Measurements from ENCODE around the gene TMCO4.

The TMCO4 gene

DNA sequence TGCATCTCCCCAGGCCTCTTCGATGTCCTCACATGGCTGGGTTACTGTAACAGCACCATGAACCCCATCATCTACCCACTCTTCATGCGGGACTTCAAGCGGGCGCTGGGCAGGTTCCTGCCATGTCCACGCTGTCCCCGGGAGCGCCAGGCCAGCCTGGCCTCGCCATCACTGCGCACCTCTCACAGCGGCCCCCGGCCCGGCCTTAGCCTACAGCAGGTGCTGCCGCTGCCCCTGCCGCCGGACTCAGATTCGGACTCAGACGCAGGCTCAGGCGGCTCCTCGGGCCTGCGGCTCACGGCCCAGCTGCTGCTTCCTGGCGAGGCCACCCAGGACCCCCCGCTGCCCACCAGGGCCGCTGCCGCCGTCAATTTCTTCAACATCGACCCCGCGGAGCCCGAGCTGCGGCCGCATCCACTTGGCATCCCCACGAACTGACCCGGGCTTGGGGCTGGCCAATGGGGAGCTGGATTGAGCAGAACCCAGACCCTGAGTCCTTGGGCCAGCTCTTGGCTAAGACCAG is 120.7 kb downstream of the TMCO4 start:
- TF ChIP-seq FOXP2 (optimal IDR thresholded peaks at IDR 0.05; ENCODE audit: borderline replicate concordance, extremely low read depth, extremely low read length, insufficient read depth) (no peak), SIN3A (IDR thresholded peaks at IDR 0.05; ENCODE audit: borderline replicate concordance, insufficient read depth, low read length) (no peak)

DNA sequence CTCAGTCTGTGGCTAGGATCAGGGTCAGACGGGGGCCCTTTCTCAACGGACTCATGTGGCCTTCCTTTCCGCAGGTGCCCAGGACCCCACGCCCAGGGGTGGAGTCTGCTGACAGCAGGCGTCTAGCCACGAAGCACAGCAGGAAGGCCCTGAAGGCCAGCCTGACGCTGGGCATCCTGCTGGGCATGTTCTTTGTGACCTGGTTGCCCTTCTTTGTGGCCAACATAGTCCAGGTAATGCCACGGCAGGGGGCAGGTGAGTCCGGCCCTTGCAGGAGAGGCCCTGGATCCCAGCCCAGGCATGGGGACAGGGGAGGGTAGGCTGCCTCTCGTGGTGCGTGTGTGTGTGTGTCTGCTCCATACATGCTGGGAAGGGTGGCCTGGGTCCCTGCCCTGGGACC is 121.2 kb downstream of the TMCO4 start:
- TF ChIP-seq POLR2AphosphoS5 (IDR thresholded peaks at IDR 0.05; ENCODE audit: low read depth, low read length) = no peak
- TF ChIP-seq, protein P1, sequence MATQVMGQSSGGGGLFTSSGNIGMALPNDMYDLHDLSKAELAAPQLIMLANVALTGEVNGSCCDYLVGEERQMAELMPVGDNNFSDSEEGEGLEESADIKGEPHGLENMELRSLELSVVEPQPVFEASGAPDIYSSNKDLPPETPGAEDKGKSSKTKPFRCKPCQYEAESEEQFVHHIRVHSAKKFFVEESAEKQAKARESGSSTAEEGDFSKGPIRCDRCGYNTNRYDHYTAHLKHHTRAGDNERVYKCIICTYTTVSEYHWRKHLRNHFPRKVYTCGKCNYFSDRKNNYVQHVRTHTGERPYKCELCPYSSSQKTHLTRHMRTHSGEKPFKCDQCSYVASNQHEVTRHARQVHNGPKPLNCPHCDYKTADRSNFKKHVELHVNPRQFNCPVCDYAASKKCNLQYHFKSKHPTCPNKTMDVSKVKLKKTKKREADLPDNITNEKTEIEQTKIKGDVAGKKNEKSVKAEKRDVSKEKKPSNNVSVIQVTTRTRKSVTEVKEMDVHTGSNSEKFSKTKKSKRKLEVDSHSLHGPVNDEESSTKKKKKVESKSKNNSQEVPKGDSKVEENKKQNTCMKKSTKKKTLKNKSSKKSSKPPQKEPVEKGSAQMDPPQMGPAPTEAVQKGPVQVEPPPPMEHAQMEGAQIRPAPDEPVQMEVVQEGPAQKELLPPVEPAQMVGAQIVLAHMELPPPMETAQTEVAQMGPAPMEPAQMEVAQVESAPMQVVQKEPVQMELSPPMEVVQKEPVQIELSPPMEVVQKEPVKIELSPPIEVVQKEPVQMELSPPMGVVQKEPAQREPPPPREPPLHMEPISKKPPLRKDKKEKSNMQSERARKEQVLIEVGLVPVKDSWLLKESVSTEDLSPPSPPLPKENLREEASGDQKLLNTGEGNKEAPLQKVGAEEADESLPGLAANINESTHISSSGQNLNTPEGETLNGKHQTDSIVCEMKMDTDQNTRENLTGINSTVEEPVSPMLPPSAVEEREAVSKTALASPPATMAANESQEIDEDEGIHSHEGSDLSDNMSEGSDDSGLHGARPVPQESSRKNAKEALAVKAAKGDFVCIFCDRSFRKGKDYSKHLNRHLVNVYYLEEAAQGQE (IDR thresholded peaks at IDR 0.05; ENCODE audit: insufficient read depth in 1 of 2, low read depth in 2 of 2, low read length in 2 of 2) = no peak
- no peak for TF ChIP-seq TAF1 (IDR thresholded peaks at IDR 0.05; ENCODE audit: borderline replicate concordance, insufficient read depth, low read length)
- no peak for TF ChIP-seq SIN3A (IDR thresholded peaks at IDR 0.05; ENCODE audit: borderline replicate concordance, insufficient read depth, low read length)
- TF ChIP-seq FOXP2 (optimal IDR thresholded peaks at IDR 0.05; ENCODE audit: borderline replicate concordance, extremely low read depth, extremely low read length, insufficient read depth) = no peak

DNA sequence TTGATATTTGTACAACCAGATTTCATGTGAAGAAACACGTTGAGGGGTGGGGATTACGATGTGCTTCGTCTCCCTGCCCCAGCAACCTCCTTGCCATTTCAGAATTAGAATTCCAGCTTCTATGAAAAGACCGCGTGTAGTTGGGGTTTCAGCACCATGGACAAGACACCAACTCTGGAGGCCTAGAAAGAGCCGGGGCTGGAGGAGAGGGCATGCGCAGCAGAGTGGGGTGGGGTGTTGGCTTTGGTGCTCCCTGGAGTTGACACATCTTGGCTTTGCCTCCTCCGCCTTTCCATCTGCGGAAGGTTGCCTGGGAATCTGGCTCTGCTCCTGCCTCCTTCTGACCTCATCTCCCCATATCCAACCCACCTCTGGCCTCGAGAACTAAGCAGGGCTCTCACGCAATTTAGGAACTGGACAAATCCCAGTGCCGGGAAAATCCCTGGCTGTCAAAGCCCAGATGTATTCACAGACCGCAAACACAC is 123.2 kb downstream of the TMCO4 start:
- TF ChIP-seq FOXP2 (optimal IDR thresholded peaks at IDR 0.05; ENCODE audit: borderline replicate concordance, extremely low read depth, extremely low read length, insufficient read depth) = no peak
- TF ChIP-seq, protein P1 (IDR thresholded peaks at IDR 0.05; ENCODE audit: insufficient read depth in 1 of 2, low read depth in 2 of 2, low read length in 2 of 2) = peak; percentile 88 to 96

DNA sequence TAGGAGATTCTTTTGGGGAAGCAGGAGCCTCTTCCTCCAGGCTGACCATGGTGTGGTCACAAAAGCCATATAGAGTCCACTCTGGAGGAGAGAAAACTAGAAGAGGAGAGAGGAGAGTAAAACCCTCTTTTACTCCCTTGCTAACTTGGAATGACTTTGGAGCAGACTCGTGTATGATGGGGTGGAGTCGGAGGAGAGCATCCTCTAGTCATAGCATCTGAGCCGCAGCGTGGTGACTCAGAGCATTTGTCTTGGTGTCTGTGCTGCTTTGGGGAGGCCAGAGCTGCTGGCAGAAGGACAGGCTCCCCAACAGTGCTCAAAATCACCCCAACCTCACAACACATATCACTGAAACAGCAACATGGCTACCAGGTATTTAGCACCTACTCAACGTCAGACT is 123.9 kb downstream of the TMCO4 start:
- TF ChIP-seq, protein P1 (IDR thresholded peaks at IDR 0.05; ENCODE audit: insufficient read depth in 1 of 2, low read depth in 2 of 2, low read length in 2 of 2) = no peak
- no peak for TF ChIP-seq FOXP2 (optimal IDR thresholded peaks at IDR 0.05; ENCODE audit: borderline replicate concordance, extremely low read depth, extremely low read length, insufficient read depth)
- no peak for TF ChIP-seq SIN3A (IDR thresholded peaks at IDR 0.05; ENCODE audit: borderline replicate concordance, insufficient read depth, low read length)
- TF ChIP-seq POLR2AphosphoS5 (IDR thresholded peaks at IDR 0.05; ENCODE audit: low read depth, low read length) = no peak
- no peak for TF ChIP-seq TAF1 (IDR thresholded peaks at IDR 0.05; ENCODE audit: borderline replicate concordance, insufficient read depth, low read length)

DNA sequence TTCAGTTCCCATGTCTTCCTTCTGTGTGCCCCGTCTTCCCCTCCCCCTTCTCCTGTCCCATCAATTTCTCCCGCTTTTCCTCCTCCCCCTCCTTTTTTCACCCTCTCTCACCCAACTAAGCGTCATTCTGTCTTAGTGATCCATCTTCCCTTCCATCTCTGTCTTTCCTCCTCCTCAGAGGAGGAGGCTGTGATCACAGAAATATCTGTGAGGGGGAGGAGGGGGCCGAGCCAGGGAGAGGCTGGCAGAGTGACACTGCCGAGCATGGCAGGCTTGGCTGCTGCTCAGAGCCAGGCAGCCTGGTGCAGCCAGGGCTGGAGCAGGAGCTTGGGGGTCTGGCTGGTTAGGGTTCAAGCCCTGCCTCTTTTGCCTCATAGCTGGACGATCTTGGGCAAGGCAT is 127.5 kb downstream of the TMCO4 start:
- TF ChIP-seq, protein P1 (IDR thresholded peaks at IDR 0.05; ENCODE audit: insufficient read depth in 1 of 2, low read depth in 2 of 2, low read length in 2 of 2) = no peak
- TF ChIP-seq FOXP2 (optimal IDR thresholded peaks at IDR 0.05; ENCODE audit: borderline replicate concordance, extremely low read depth, extremely low read length, insufficient read depth) = no peak
- TF ChIP-seq POLR2AphosphoS5 (IDR thresholded peaks at IDR 0.05; ENCODE audit: low read depth, low read length) = no peak
- no peak for TF ChIP-seq TAF1 (IDR thresholded peaks at IDR 0.05; ENCODE audit: borderline replicate concordance, insufficient read depth, low read length)
- no peak for TF ChIP-seq SIN3A (IDR thresholded peaks at IDR 0.05; ENCODE audit: borderline replicate concordance, insufficient read depth, low read length)

Data from PFSK-1 (cell line).